H1 (cell line): ENCODE results near the gene ZMAT5. TPM values are rescaled to one million over a fixed set of nuclear protein-coding genes. Genes with fewer than 3 reads are reported as not detected.

Source experiments
- BACH1 ChIP-seq: IDR thresholded peaks from 2 replicates; pipeline ENCODE4 v1.6.1; 2012; ENCODE audit warnings: low read length, improper control_type of control experiment
- BCL11A ChIP-seq, 2 experiments: IDR thresholded peaks; one replicate each; pipeline ENCODE4 v1.6.1; 2011; ENCODE audit warnings: low read depth in 2 of 2, low read length in 2 of 2, mild to moderate bottlenecking in 2 of 2
- CHD1 ChIP-seq: IDR thresholded peaks from 2 replicates; pipeline ENCODE4 v1.6.1; 2012; ENCODE audit warnings: low read depth, low read length, improper control_type of control experiment
- GTF2F1 ChIP-seq: IDR thresholded peaks from 2 replicates; pipeline ENCODE4 v1.6.1; 2012; ENCODE audit warnings: low read depth, low read length, improper control_type of control experiment, borderline replicate concordance
- HDAC6 ChIP-seq: IDR thresholded peaks from one replicate; pipeline ENCODE4 v1.7.1; 2012; ENCODE audit warnings: low read depth, mild to moderate bottlenecking, inconsistent platforms, low read length, moderate library complexity
- KDM1A ChIP-seq: fragments of 200-600, 300-600 bp; sonication (generic); IDR thresholded peaks from 2 replicates; pipeline ENCODE4 v1.7.1; 2016; ENCODE audit warnings: mild to moderate bottlenecking, low read length, borderline replicate concordance
- KDM4A ChIP-seq: IDR thresholded peaks from one replicate; pipeline ENCODE4 v1.7.1; 2012; ENCODE audit warnings: low read depth, mild to moderate bottlenecking, moderate library complexity, low read length, inconsistent platforms; ENCODE audit not compliant: severe bottlenecking
- POLR2A ChIP-seq, 2 experiments: IDR thresholded peaks; 1 replicate in 1 of 2; 2 replicates in 1 of 2; pipeline ENCODE4 v1.6.1; 2011; ENCODE audit warnings: low read depth in 2 of 2, low read length in 2 of 2, mild to moderate bottlenecking in 2 of 2; ENCODE audit errors: control extremely low read depth in 1 of 2
- SIRT6 ChIP-seq: IDR thresholded peaks from one replicate; pipeline ENCODE4 v1.7.1; 2012; ENCODE audit warnings: low read length, inconsistent platforms
- SP2 ChIP-seq: IDR thresholded peaks from 2 replicates; pipeline ENCODE4 v1.6.1; 2012; ENCODE audit warnings: mild to moderate bottlenecking, low read length, inconsistent platforms
- TBP ChIP-seq: IDR thresholded peaks from 2 replicates; pipeline ENCODE4 v1.6.1; 2011; ENCODE audit warnings: low read depth, low read length, improper control_type of control experiment
- polyA plus RNA-seq, 7 experiments: library from polyadenylated mRNA; depleted of rRNA in 3 of 7; stranded (reverse) in 5 of 7; unstranded in 2 of 7; fragments of >200 nt in 5 of 7; fragments of 200-250 nt in 2 of 7; gene quantifications; 1 replicate in 5 of 7; 2 replicates in 1 of 7; 4 replicates in 1 of 7; pipeline versions ENCODE4 v1.2.1 to v1.2.3, GENCODE V29; 2011 to 2013; ENCODE audit warnings: missing spikeins in 2 of 7, mixed read lengths in 2 of 7
- total RNA-seq: library from RNA; stranded (reverse); fragmentation: NEBNext Ultra II Directional; extraction: Animal tissue kit (Norgen Biotek cat#: 25700); gene quantifications from 2 replicates; pipeline ENCODE4 v1.2.1, GENCODE V29; 2021
- TF ChIP-seq, protein P1 (sequence below): fragments of 300-600 bp; sonication (generic); IDR thresholded peaks from 2 replicates; pipeline ENCODE4 v1.7.1; 2012; ENCODE audit warnings: low read length, moderate library complexity, mild to moderate bottlenecking, inconsistent platforms; ENCODE audit not compliant: insufficient replicate concordance
- TF ChIP-seq, protein P2 (sequence below): IDR thresholded peaks from 2 replicates; pipeline ENCODE4 v1.6.1; 2012; ENCODE audit warnings: inconsistent platforms

ZMAT5 gene
- total and polyA plus RNA-seq, 2 of the 8 experiments (the other 6 are each of a cell fraction or from before 2014, with no cell fraction given): 14.0 to 38.3 TPM

DNA sequence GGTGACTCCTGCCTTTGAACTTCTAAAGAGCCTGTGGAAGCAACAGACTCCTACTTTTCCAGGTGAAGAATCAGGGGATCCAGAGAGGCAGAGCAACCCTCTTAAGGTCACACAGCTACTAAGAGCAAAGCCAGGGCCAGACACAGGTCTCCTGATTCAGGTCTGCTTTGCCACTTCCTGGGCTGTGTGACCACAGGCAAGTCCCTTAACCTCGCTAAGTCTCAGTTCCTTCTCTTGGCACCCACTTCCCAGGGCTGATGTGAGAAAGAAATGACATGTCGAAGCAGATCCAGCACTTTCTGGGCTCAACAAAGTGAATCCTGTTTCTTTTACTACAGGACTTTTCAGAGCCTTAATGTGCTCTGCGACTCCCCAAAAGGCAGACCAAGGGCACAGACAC is 30.5 kb upstream of the ZMAT5 start (continued):
- TF ChIP-seq, protein P1, sequence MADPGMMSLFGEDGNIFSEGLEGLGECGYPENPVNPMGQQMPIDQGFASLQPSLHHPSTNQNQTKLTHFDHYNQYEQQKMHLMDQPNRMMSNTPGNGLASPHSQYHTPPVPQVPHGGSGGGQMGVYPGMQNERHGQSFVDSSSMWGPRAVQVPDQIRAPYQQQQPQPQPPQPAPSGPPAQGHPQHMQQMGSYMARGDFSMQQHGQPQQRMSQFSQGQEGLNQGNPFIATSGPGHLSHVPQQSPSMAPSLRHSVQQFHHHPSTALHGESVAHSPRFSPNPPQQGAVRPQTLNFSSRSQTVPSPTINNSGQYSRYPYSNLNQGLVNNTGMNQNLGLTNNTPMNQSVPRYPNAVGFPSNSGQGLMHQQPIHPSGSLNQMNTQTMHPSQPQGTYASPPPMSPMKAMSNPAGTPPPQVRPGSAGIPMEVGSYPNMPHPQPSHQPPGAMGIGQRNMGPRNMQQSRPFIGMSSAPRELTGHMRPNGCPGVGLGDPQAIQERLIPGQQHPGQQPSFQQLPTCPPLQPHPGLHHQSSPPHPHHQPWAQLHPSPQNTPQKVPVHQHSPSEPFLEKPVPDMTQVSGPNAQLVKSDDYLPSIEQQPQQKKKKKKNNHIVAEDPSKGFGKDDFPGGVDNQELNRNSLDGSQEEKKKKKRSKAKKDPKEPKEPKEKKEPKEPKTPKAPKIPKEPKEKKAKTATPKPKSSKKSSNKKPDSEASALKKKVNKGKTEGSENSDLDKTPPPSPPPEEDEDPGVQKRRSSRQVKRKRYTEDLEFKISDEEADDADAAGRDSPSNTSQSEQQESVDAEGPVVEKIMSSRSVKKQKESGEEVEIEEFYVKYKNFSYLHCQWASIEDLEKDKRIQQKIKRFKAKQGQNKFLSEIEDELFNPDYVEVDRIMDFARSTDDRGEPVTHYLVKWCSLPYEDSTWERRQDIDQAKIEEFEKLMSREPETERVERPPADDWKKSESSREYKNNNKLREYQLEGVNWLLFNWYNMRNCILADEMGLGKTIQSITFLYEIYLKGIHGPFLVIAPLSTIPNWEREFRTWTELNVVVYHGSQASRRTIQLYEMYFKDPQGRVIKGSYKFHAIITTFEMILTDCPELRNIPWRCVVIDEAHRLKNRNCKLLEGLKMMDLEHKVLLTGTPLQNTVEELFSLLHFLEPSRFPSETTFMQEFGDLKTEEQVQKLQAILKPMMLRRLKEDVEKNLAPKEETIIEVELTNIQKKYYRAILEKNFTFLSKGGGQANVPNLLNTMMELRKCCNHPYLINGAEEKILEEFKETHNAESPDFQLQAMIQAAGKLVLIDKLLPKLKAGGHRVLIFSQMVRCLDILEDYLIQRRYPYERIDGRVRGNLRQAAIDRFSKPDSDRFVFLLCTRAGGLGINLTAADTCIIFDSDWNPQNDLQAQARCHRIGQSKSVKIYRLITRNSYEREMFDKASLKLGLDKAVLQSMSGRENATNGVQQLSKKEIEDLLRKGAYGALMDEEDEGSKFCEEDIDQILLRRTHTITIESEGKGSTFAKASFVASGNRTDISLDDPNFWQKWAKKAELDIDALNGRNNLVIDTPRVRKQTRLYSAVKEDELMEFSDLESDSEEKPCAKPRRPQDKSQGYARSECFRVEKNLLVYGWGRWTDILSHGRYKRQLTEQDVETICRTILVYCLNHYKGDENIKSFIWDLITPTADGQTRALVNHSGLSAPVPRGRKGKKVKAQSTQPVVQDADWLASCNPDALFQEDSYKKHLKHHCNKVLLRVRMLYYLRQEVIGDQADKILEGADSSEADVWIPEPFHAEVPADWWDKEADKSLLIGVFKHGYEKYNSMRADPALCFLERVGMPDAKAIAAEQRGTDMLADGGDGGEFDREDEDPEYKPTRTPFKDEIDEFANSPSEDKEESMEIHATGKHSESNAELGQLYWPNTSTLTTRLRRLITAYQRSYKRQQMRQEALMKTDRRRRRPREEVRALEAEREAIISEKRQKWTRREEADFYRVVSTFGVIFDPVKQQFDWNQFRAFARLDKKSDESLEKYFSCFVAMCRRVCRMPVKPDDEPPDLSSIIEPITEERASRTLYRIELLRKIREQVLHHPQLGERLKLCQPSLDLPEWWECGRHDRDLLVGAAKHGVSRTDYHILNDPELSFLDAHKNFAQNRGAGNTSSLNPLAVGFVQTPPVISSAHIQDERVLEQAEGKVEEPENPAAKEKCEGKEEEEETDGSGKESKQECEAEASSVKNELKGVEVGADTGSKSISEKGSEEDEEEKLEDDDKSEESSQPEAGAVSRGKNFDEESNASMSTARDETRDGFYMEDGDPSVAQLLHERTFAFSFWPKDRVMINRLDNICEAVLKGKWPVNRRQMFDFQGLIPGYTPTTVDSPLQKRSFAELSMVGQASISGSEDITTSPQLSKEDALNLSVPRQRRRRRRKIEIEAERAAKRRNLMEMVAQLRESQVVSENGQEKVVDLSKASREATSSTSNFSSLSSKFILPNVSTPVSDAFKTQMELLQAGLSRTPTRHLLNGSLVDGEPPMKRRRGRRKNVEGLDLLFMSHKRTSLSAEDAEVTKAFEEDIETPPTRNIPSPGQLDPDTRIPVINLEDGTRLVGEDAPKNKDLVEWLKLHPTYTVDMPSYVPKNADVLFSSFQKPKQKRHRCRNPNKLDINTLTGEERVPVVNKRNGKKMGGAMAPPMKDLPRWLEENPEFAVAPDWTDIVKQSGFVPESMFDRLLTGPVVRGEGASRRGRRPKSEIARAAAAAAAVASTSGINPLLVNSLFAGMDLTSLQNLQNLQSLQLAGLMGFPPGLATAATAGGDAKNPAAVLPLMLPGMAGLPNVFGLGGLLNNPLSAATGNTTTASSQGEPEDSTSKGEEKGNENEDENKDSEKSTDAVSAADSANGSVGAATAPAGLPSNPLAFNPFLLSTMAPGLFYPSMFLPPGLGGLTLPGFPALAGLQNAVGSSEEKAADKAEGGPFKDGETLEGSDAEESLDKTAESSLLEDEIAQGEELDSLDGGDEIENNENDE: no peak
- TF ChIP-seq POLR2A (IDR thresholded peaks at IDR 0.05; ENCODE audit: control extremely low read depth in 1 of 2, low read depth in 2 of 2, low read length in 2 of 2): no peak
- TF ChIP-seq GTF2F1: no peak
- no peak for TF ChIP-seq HDAC6
- TF ChIP-seq, protein P2, sequence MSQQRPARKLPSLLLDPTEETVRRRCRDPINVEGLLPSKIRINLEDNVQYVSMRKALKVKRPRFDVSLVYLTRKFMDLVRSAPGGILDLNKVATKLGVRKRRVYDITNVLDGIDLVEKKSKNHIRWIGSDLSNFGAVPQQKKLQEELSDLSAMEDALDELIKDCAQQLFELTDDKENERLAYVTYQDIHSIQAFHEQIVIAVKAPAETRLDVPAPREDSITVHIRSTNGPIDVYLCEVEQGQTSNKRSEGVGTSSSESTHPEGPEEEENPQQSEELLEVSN: no peak
- no peak for TF ChIP-seq TBP
- TF ChIP-seq SP2: no peak
- TF ChIP-seq CHD1: no peak
- no peak for TF ChIP-seq SIRT6
- TF ChIP-seq KDM4A: no peak
- TF ChIP-seq BCL11A (IDR thresholded peaks at IDR 0.05; ENCODE audit: low read depth in 2 of 2, low read length in 2 of 2): no peak
- no peak for TF ChIP-seq BACH1
- no peak for TF ChIP-seq KDM1A
